ENCODE measurements around the gene STAC2.

DNA sequence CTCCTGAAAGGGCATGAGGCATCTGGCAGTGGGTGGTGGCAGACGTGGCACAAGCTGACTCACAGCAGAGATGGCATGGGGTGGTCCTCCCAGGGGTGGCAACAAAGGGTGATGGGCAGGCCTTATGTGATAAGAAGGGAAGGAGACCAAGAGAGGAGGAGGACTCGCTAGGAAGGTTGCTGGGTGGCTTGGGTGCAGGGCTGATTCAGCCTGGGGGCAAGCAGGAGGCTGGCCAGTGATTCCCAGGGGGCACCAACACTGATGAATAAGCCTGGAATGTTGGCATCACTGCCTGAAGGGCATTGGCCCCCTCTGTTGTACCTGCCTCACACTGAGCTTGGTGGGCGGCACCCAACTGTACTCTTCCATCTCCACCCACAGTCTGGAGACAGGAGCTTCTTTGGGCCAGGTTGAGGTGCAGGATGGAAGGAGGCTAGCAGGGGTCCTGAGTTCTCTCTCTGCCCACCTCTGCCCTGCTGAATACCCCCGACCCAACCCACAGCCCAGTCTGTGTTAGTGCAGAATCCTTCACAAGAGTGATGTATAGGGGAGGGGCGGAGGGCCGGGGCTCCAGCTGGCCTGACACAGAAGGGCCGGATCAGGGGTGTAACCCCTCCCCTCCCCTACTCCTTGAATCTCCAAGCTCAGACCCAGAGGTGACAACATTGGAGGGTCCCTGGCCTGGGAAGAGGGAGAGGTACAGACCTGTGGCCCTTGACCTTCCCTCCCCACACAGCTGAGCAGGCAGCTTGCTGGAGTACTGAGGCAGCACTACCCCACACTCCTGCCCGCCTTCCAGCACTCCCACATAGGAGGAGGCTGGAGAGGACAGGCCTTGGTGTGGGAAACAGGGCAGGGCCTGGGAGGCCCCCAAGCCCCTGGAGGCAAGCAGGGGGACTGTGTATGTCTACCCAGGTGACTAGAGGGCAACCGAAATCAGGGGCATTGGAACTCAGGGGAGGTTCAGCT is 2.6 kb downstream of the STAC2 start:
- TF ChIP-seq ZNF274 (IDR thresholded peaks at IDR 0.05; ENCODE audit: low read depth, low read length) (no peak), SUZ12 (IDR thresholded peaks at IDR 0.05; ENCODE audit: extremely low read depth, insufficient read depth, insufficient read length) (no peak)

Measured in NT2/D1 (cell line).